Stimulated activated CD8-positive, alpha-beta memory T cell treated with anti-CD3 and anti-CD28 coated beads, Interleukin-7, amount 100 ng/mL, for 24 hours (primary cell): ENCODE results near the gene TRIM66.
A peak's percentile ranks its signal among the peaks of the same experiment; 100 is the strongest.

Source experiments
- DNase-seq: peaks from one replicate; pipeline ENCODE4 v3.0.0-alpha.2; 2020; ENCODE audit warnings: low read depth

TRIM66 gene

GRCh38 chr11:8605971-8606563, 76.4 kb downstream of the TRIM66 start:
- no peak for DNase-seq

- no peak for DNase-seq
These were observed 78.3 kb downstream of the TRIM66 start for GRCh38 chr11:8604078-8604723.

GRCh38 chr11:8603696-8604077, 78.8 kb downstream of the TRIM66 start:
- DNase-seq: no peak

- no peak for DNase-seq
These were observed 80.9 kb downstream of the TRIM66 start for GRCh38 chr11:8601376-8602133.

- DNase-seq: no peak
These were observed 84.0 kb downstream of the TRIM66 start for GRCh38 chr11:8598506-8598905.

GRCh38 chr11:8597182-8597581, 85.3 kb downstream of the TRIM66 start:
- DNase-seq: no peak

- no peak for DNase-seq
These were observed 85.9 kb downstream of the TRIM66 start for GRCh38 chr11:8596504-8597046.

- DNase-seq: peak; percentile 28
These were observed 88.2 kb downstream of the TRIM66 start, which contains the start of gene STK33 for GRCh38 chr11:8593935-8594909. TSS of gene STK33 (minus strand) at chr11:8594228. CDS start at chr11:8474905, 119,323 bp downstream.

- DNase-seq: no peak
These were observed 89.0 kb downstream of the TRIM66 start for GRCh38 chr11:8593455-8593854.

- DNase-seq: no peak
These were observed 94.5 kb downstream of the TRIM66 start for GRCh38 chr11:8587915-8588314.

- DNase-seq: no peak
These were observed 95.7 kb downstream of the TRIM66 start for GRCh38 chr11:8586805-8587204.

- no peak for DNase-seq
These were observed 96.3 kb downstream of the TRIM66 start for GRCh38 chr11:8586184-8586583.

- no peak for DNase-seq
These were observed 98.0 kb downstream of the TRIM66 start for GRCh38 chr11:8584511-8584910.

- no peak for DNase-seq
These were observed 98.4 kb downstream of the TRIM66 start for GRCh38 chr11:8584082-8584481.

- DNase-seq: no peak
These were observed 101.2 kb downstream of the TRIM66 start for GRCh38 chr11:8581300-8581699.

- no peak for DNase-seq
These were observed 104.5 kb downstream of the TRIM66 start for GRCh38 chr11:8577791-8578581.

- no peak for DNase-seq
These were observed 107.7 kb downstream of the TRIM66 start for GRCh38 chr11:8574798-8575197.

- DNase-seq: no peak
These were observed 108.7 kb downstream of the TRIM66 start for GRCh38 chr11:8573777-8574176.

GRCh38 chr11:8567602-8568198, 114.8 kb downstream of the TRIM66 start:
- DNase-seq: no peak

- DNase-seq: no peak
These were observed 115.8 kb downstream of the TRIM66 start for GRCh38 chr11:8566613-8567210.
